ENCODE data around the gene HERC2. TPM values are rescaled to one million over a fixed set of nuclear protein-coding genes. Genes with fewer than 3 reads are reported as not detected.

Gene HERC2
- total RNA-seq, 1 experiment from 2014 or later: 69.2 TPM

DNA sequence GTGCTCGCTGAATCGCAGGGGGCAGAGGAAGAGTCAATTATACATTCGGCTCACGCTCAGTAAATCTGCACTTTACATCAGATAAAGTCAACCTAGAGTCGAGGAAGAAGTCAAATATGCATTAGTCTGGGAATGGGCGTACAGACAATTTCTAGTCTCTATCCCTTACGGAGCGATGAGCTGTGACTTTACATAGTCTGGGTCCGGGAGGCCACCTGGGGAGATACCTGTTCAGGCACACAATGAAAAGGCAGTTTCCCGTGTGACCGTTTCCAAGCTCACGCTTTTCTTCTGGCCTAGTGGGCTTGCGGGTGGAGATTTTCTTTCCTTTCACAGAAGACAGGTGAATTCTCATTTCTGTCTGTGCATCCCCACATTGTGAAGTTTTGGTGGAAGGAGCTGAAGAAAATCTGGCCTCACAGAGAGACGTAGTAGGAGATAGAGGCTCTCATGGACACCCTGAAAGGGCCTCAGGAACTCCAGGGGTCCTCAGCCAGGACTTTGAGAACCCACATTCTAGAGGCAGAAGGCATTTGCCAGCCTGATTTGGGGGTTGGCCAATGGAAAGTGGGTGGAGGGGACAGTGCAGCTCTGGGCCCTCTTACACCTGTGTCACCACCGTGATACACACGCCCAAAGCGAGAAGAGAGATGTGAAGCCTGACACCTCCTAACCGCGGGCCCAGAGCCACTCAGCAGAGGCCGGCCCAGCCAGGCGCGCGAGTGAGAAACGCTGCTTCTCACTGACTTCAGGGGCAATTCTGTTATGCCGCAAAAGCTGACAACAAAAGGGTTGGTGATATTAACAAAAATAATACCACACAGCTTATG is 212.1 kb downstream of the HERC2 start:
- TF ChIP-seq, protein P1, sequence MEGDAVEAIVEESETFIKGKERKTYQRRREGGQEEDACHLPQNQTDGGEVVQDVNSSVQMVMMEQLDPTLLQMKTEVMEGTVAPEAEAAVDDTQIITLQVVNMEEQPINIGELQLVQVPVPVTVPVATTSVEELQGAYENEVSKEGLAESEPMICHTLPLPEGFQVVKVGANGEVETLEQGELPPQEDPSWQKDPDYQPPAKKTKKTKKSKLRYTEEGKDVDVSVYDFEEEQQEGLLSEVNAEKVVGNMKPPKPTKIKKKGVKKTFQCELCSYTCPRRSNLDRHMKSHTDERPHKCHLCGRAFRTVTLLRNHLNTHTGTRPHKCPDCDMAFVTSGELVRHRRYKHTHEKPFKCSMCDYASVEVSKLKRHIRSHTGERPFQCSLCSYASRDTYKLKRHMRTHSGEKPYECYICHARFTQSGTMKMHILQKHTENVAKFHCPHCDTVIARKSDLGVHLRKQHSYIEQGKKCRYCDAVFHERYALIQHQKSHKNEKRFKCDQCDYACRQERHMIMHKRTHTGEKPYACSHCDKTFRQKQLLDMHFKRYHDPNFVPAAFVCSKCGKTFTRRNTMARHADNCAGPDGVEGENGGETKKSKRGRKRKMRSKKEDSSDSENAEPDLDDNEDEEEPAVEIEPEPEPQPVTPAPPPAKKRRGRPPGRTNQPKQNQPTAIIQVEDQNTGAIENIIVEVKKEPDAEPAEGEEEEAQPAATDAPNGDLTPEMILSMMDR (conservative IDR thresholded peaks at IDR 0.05): no peak
- Histone ChIP-seq H3K4me1 (ENCODE audit: insufficient read depth, low read length) (no peaks in the 10 kb centered on the region), H3K14ac (ENCODE audit: insufficient read depth, low read length) (no peak overlapping the region), H3K9ac (ENCODE audit: extremely low read depth, insufficient read length, low read length) (no peak overlapping the region), H3K79me2 (ENCODE audit: insufficient read depth, low read length) (no peaks in the 10 kb centered on the region), H2BK5ac (ENCODE audit: insufficient read length, low read length) (no peak overlapping the region), H2BK15ac (ENCODE audit: low read depth, low read length) (no peak overlapping the region), H3K4ac (ENCODE audit: low read depth, low read length) (no peak overlapping the region), H4K91ac (ENCODE audit: insufficient read length, low read depth, low read length) (no peak overlapping the region), H2BK12ac (ENCODE audit: insufficient read length, low read depth, low read length) (no peak overlapping the region), H4K8ac (replicated peaks; ENCODE audit: insufficient read length, low read depth, low read length) (no peak overlapping the region), H3K4me2 (ENCODE audit: insufficient read depth, insufficient read length, low read length) (no peak overlapping the region), H3K27ac (ENCODE audit: insufficient read length, low read depth, low read length) (no peak overlapping the region), H3K79me1 (ENCODE audit: insufficient read depth, low read depth, low read length, poor library complexity, severe bottlenecking) (no peaks in the 10 kb centered on the region), H3K23ac (ENCODE audit: insufficient read length, low read depth, low read length) (no peak overlapping the region), H4K5ac (ENCODE audit: insufficient read length, low read depth, low read length) (no peak overlapping the region), H2AK5ac (ENCODE audit: insufficient read length, low read length) (no peak overlapping the region), H4K20me1 (ENCODE audit: control insufficient read depth, insufficient read depth, insufficient read length) (no peaks in the 10 kb centered on the region), H2BK120ac (ENCODE audit: low read depth, low read length, poor library complexity, severe bottlenecking) (no peak overlapping the region), H3K23me2 (ENCODE audit: insufficient read length, low read depth, low read length, poor library complexity, severe bottlenecking) (peaks cover 8% of the 10 kb centered on the region), H3K18ac (ENCODE audit: insufficient read length, low read depth, low read length) (no peak overlapping the region), H2AFZ (ENCODE audit: low read length) (no peak overlapping the region), H3T11ph (ENCODE audit: low read length) (no peak overlapping the region), H3K56ac (ENCODE audit: insufficient read length, low read depth, low read length) (no peak overlapping the region), H2BK20ac (ENCODE audit: low read depth, low read length, poor library complexity, severe bottlenecking) (no peak overlapping the region), H3K9me3 (ENCODE audit: control insufficient read depth, low read depth, low read length) (no peaks in the 10 kb centered on the region), H3K27me3 (ENCODE audit: insufficient read depth, low read length) (peaks cover 21% of the 10 kb centered on the region; the same call in 1 of the 2 replicates)
- H3K4me1 Mint-ChIP-seq: peaks cover 0 to 8% of the 10 kb centered on the region in 2 experiments; a peak in 2 of 4 replicates
- peaks cover 31 to 34% (median 32%) of the 10 kb centered on the region in 3 experiments for H3K36me3 Mint-ChIP-seq (ENCODE audit: insufficient read depth in 1 of 3, low read depth in 3 of 3)
- peaks cover 34% of the 10 kb centered on the region for H3K27me3 Mint-ChIP-seq (ENCODE audit: low read depth)
- WGBS (ENCODE audit: extremely low coverage, insufficient read length, low lambda C conversion rate): no CpG with 5 or more reads among the region's 25 CpGs
- no peak overlapping the region for H3K27ac Mint-ChIP-seq
- DNase-seq: peak; percentile 25
- no peak overlapping the region for H3K4me3 Mint-ChIP-seq
- H3K9me3 Mint-ChIP-seq: peaks cover 0 to 5% of the 10 kb centered on the region in 2 experiments; a peak in 4 of 5 replicates

Data from H9 (cell line).